Neural crest cell (in vitro differentiated cells): ENCODE measurements around the gene MLLT1. TPM values are rescaled to one million over a fixed set of nuclear protein-coding genes. Genes with fewer than 3 reads are reported as not detected.

Experiments used
- DNase-seq: peaks from one replicate; pipeline ENCODE4 v3.0.0; 2021; ENCODE audit warnings: low read depth, mixed read lengths, low spot score
- H3K27ac Mint-ChIP-seq: one replicate; pipeline ENCODE4 v1.8.0; 2021; ENCODE audit warnings: mild to moderate bottlenecking, mixed read lengths; ENCODE audit not compliant: unreplicated experiment
- H3K27me3 Mint-ChIP-seq: 2 replicates; pipeline ENCODE4 v1.8.0; 2021; ENCODE audit warnings: low read depth, mild to moderate bottlenecking, mixed read lengths
- H3K36me3 Mint-ChIP-seq: 2 replicates; pipeline ENCODE4 v1.8.0; 2021; ENCODE audit warnings: low read depth, mild to moderate bottlenecking, mixed read lengths
- H3K4me1 Mint-ChIP-seq: 2 replicates; pipeline ENCODE4 v1.8.0; 2021; ENCODE audit warnings: mixed read lengths
- H3K4me3 Mint-ChIP-seq: one replicate; pipeline ENCODE4 v1.8.0; 2021; ENCODE audit warnings: mild to moderate bottlenecking, mixed read lengths
- H3K9me3 Mint-ChIP-seq: 2 replicates; pipeline ENCODE4 v1.8.0; 2021; ENCODE audit warnings: mixed read lengths
- CTCF ChIP-seq: fragments of 200-600 bp; sonication (generic); conservative IDR thresholded peaks from 2 replicates; pipeline ENCODE4 v1.5.0; 2021; ENCODE audit warnings: antibody characterized with exemption, mild to moderate bottlenecking
- total RNA-seq: library from RNA; stranded (reverse); gene quantifications from 2 replicates; pipeline ENCODE4 v1.2.1, GENCODE V29; 2021

The MLLT1 gene
- total RNA-seq, 1 donor from 2014 or later: 86.4 TPM

- no peak for DNase-seq
- TF ChIP-seq CTCF: no peak
- peak overlapping the region; percentile 97 for H3K4me3 Mint-ChIP-seq
- no peaks in the 10 kb centered on the region for H3K9me3 Mint-ChIP-seq
- H3K27ac Mint-ChIP-seq: no peak overlapping the region
- peaks cover 4% of the 10 kb centered on the region for H3K36me3 Mint-ChIP-seq
- H3K4me1 Mint-ChIP-seq: peaks cover 67% of the 10 kb centered on the region
- no peaks in the 10 kb centered on the region for H3K27me3 Mint-ChIP-seq
Observed at GRCh38 chr19:6275170-6275744, 4.5 kb downstream of the MLLT1 start.

GRCh38 chr19:6274756-6275155 lies 5.0 kb downstream of the MLLT1 start:
- peak overlapping the region; percentile 97 for H3K4me3 Mint-ChIP-seq
- no peak overlapping the region for H3K27ac Mint-ChIP-seq
- TF ChIP-seq CTCF: no peak
- H3K4me1 Mint-ChIP-seq: peaks cover 67% of the 10 kb centered on the region
- DNase-seq: no peak
- H3K9me3 Mint-ChIP-seq: no peaks in the 10 kb centered on the region
- H3K27me3 Mint-ChIP-seq: no peaks in the 10 kb centered on the region
- peaks cover 4% of the 10 kb centered on the region for H3K36me3 Mint-ChIP-seq

- Mint-ChIP-seq H3K4me1 (peaks cover 66% of the 10 kb centered on the region), H3K9me3 (no peaks in the 10 kb centered on the region), H3K27ac (no peak overlapping the region), H3K36me3 (peaks cover 4% of the 10 kb centered on the region), H3K4me3 (peak overlapping the region; percentile 45), H3K27me3 (no peaks in the 10 kb centered on the region)
- no peak for DNase-seq
- TF ChIP-seq CTCF: no peak
Observed at GRCh38 chr19:6273701-6274601, 5.8 kb downstream of the MLLT1 start.

- no peak for DNase-seq
- TF ChIP-seq CTCF: no peak
- Mint-ChIP-seq H3K9me3 (no peaks in the 10 kb centered on the region), H3K27me3 (no peaks in the 10 kb centered on the region), H3K36me3 (peaks cover 4% of the 10 kb centered on the region), H3K27ac (no peak overlapping the region), H3K4me3 (peak overlapping the region; percentile 48), H3K4me1 (peaks cover 57% of the 10 kb centered on the region)
Observed at GRCh38 chr19:6272913-6273600, 6.7 kb downstream of the MLLT1 start.

- Mint-ChIP-seq H3K4me3 (peak overlapping the region; percentile 48), H3K27me3 (no peaks in the 10 kb centered on the region), H3K36me3 (peaks cover 4% of the 10 kb centered on the region), H3K9me3 (no peaks in the 10 kb centered on the region), H3K4me1 (peaks cover 51% of the 10 kb centered on the region), H3K27ac (peak overlapping the region; percentile 76)
- TF ChIP-seq CTCF: no peak
- no peak for DNase-seq
Observed at GRCh38 chr19:6272411-6272791, 7.4 kb downstream of the MLLT1 start.
